Upper lobe of left lung (tissue), 4 donors: Measurements from ENCODE around the gene DNASE1L3.

Experiments used
- CTCF ChIP-seq, 6 experiments: fragments of 450-650 bp in 4 of 6; fragments of 200-600 bp in 2 of 6; sonication (generic) in 2 of 6; IDR thresholded peaks; one replicate each; pipeline ENCODE4 v1.5.1; 2016 to 2019; ENCODE audit warnings: antibody characterized with exemption in 6 of 6
- EP300 ChIP-seq, 4 donors: sonication (generic); formaldehyde crosslinking; IDR thresholded peaks; one replicate each; pipeline ENCODE4 v1.5.1; 2017; ENCODE audit warnings: antibody characterized with exemption in 4 of 4, control low read depth in 2 of 4
- POLR2A ChIP-seq, 4 donors: fragments of 450-650 bp; IDR thresholded peaks; one replicate each; pipeline ENCODE4 v1.5.1; 2016 to 2017; ENCODE audit warnings: antibody characterized with exemption in 4 of 4, mild to moderate bottlenecking in 2 of 4
- POLR2AphosphoS5 ChIP-seq, 2 donors: sonication (generic); formaldehyde crosslinking; IDR thresholded peaks; one replicate each; pipeline ENCODE4 v1.5.1; 2017; ENCODE audit warnings: antibody characterized with exemption in 2 of 2

GRCh38 chr3:58151637-58152036, 59.1 kb downstream of the DNASE1L3 start:
- TF ChIP-seq CTCF (IDR thresholded peaks at IDR 0.05) (no peak), EP300 (IDR thresholded peaks at IDR 0.05) (no peak), POLR2A (IDR thresholded peaks at IDR 0.05) (no peak), POLR2AphosphoS5 (IDR thresholded peaks at IDR 0.05) (no peak)
